Measurements from ENCODE around the gene TOP1.
A peak's percentile ranks its signal among the peaks of the same experiment; 100 is the strongest.

The TOP1 gene

GRCh38 chr20:41133709-41134361 lies 105.2 kb downstream of the TOP1 start:
- peak in 2 of 5 experiments; percentile 63 to 85 for DNase-seq

GRCh38 chr20:41134362-41135186 lies 106.0 kb downstream of the TOP1 start:
- no peak for DNase-seq

GRCh38 chr20:41135187-41135887 lies 106.7 kb downstream of the TOP1 start:
- peak; percentile 36 to 65 (median 46) for DNase-seq

GRCh38 chr20:41135888-41136679 lies 107.5 kb downstream of the TOP1 start:
- no peak for DNase-seq

GRCh38 chr20:41136680-41137613 lies 108.3 kb downstream of the TOP1 start, which contains the start of gene PLCG1:
Gene PLCG1 (plus strand): TSS chr20:41137543. CDS start chr20:41137642, 99 bp downstream.
- peak; percentile 73 to 89 (median 80) for DNase-seq

- DNase-seq: peak in 4 of 5 experiments; percentile 39 to 86 (median 64)
Observed at GRCh38 chr20:41137614-41138474, 109.2 kb downstream of the TOP1 start.

- peak in 3 of 5 experiments; percentile 31 to 93 (median 79) for DNase-seq
Observed at GRCh38 chr20:41138475-41139226, 110.0 kb downstream of the TOP1 start.

- peak in 1 of 5 experiments; percentile 55 for DNase-seq
Observed at GRCh38 chr20:41139227-41140093, 110.8 kb downstream of the TOP1 start.

- peak in 1 of 5 experiments; percentile 54 for DNase-seq
Observed at GRCh38 chr20:41140226-41141133, 111.9 kb downstream of the TOP1 start.

GRCh38 chr20:41141153-41141815 lies 112.7 kb downstream of the TOP1 start:
- DNase-seq: no peak

GRCh38 chr20:41142245-41142644 lies 113.6 kb downstream of the TOP1 start:
- peak in 1 of 5 experiments; percentile 60 for DNase-seq

GRCh38 chr20:41142919-41143318 lies 114.3 kb downstream of the TOP1 start:
- peak in 3 of 5 experiments; percentile 49 to 92 (median 67) for DNase-seq

GRCh38 chr20:41143354-41143753 lies 114.7 kb downstream of the TOP1 start:
- DNase-seq: no peak

GRCh38 chr20:41145317-41145716 lies 116.7 kb downstream of the TOP1 start:
- DNase-seq: no peak

GRCh38 chr20:41145821-41146620 lies 117.4 kb downstream of the TOP1 start:
- no peak for DNase-seq

- DNase-seq: no peak
Observed at GRCh38 chr20:41147767-41148191, 119.2 kb downstream of the TOP1 start.

All from T-helper 2 cell (primary cell).